GM12891 (cell line): ENCODE measurements around the gene C10orf67.

Experiments
- DNase-seq: peaks from one replicate; pipeline ENCODE4 v3.0.0; 2011; ENCODE audit warnings: low spot score; ENCODE audit not compliant: insufficient read length
- FAIRE-seq: peaks from 2 replicates; lab custom pipeline; 2011; peaks lifted over from hg19 to GRCh38; lab: Jason Lieb, UNC
- PAX5 ChIP-seq: IDR thresholded peaks from 2 replicates; pipeline ENCODE4 v1.6.1; 2011; ENCODE audit warnings: low read length, moderate library complexity, mild to moderate bottlenecking; ENCODE audit not compliant: insufficient read depth, severe bottlenecking
- POLR2A ChIP-seq: IDR thresholded peaks from 2 replicates; pipeline ENCODE4 v1.6.1; 2011; ENCODE audit warnings: low read depth, low read length, control low read depth
- POLR2AphosphoS5 ChIP-seq: IDR thresholded peaks from 2 replicates; pipeline ENCODE4 v1.6.1; 2011; ENCODE audit warnings: low read depth, low read length, control low read depth
- POU2F2 ChIP-seq: IDR thresholded peaks from 2 replicates; pipeline ENCODE4 v1.6.1; 2011; ENCODE audit warnings: low read depth, mild to moderate bottlenecking, control low read depth, low read length, moderate library complexity
- SPI1 ChIP-seq: IDR thresholded peaks from 2 replicates; pipeline ENCODE4 v1.6.1; 2011; ENCODE audit warnings: low read depth, low read length, control low read depth
- TAF1 ChIP-seq: IDR thresholded peaks from 2 replicates; pipeline ENCODE4 v1.6.1; 2011; ENCODE audit warnings: low read depth, low read length, control low read depth

The C10orf67 gene

DNA sequence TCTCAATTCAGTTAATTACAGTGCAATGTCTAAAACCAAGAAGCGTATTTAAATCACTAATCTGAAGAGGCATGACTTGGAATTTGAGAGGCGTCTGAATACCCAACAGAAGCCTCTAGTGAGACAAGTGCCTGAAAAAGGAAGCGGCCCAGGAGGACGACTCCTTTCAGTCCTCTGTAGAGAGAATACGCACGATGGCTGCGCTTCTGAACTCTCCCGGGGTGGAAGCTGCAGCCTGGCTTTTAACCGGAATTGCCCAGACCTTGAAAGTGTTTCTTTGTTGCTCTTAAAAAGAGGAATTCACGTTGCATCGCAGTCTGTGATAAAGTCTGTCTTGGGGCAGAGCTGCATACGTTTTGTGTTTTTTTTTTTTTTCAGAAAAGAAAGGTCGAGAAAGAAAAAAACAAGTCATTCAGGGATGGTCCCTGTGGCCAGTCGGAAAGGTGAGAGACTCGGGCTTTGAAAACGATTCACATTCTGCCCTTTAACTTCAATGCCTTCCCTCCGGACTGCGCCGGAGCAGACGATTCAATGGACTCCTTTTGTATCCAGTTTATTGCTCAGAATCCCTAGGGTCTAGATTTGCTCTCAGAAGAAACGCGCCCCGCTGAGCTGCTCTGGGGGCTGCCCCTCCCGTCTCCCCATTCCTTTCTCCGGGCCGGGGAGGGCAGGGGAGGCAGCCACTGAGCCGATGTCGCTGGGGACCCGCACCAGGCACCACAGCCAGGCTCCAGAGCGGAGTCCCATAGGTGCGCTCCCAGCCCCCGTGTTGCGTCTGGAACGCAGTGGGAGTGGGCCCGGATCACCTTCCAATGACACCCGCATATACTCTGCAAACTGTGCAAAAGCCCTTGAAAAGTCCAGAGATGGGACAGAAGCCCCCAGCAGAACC, 153.5 kb downstream of the C10orf67 start:
- DNase-seq (no peak), FAIRE-seq (no peak)
- TF ChIP-seq SPI1 (no peak), POU2F2 (no peak), POLR2A (no peak), TAF1 (no peak), POLR2AphosphoS5 (no peak), PAX5 (no peak)

GRCh38 chr10:23189024-23189423, 155.6 kb downstream of the C10orf67 start:
- DNase-seq (no peak), FAIRE-seq (no peak)
- TF ChIP-seq POLR2A (no peak), POU2F2 (no peak), PAX5 (no peak), TAF1 (no peak), SPI1 (no peak), POLR2AphosphoS5 (no peak)

DNA sequence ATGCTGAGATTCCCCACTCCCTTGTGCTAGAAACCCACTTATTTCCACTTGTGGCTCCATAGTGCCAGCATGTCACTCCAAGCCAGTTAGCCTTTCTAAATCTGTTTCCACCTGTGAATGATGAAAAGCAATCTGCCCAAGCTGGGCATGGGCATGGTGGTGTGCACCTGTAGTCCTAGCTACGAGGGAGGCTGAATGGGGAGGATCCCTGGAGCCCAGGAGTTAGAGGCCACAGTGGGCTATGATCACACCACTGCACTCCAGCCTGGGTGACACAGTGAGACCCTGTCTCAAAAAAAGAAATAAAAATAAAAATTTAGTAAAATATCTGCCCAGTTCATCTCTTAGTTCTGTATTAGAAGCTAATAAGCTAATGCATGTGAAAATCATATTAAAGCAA, 157.4 kb downstream of the C10orf67 start:
- FAIRE-seq: no peak
- no peak for DNase-seq
- no peak for TF ChIP-seq POU2F2
- TF ChIP-seq POLR2AphosphoS5: no peak
- no peak for TF ChIP-seq POLR2A
- no peak for TF ChIP-seq SPI1
- no peak for TF ChIP-seq TAF1
- no peak for TF ChIP-seq PAX5

DNA sequence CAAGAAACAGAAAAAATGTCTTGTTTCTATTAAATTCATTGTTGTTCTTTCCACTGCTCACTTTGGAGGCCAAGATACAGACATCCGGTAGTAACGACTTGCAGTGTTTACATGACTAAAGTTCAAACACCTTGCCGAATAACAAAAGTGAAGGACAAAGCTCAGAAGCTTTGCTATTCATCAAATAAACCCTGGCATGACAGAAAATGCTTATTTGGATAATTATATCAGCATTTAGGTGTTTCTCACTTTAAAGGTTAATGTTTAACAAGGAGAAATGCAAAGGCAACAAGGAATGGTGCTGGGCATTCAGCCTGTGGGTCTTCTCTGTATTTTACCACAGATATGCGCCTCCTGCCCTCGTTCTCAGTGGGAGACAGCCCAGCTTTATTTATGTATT, 157.9 kb downstream of the C10orf67 start:
- no peak for DNase-seq
- TF ChIP-seq PAX5: no peak
- TF ChIP-seq POLR2A: no peak
- TF ChIP-seq POU2F2: no peak
- no peak for TF ChIP-seq POLR2AphosphoS5
- no peak for TF ChIP-seq TAF1
- TF ChIP-seq SPI1: no peak
- FAIRE-seq: no peak

GRCh38 chr10:23186178-23186577, 158.4 kb downstream of the C10orf67 start:
- DNase-seq (no peak), FAIRE-seq (no peak)
- TF ChIP-seq PAX5 (no peak), POU2F2 (no peak), TAF1 (no peak), POLR2AphosphoS5 (no peak), POLR2A (no peak), SPI1 (no peak)

- no peak for DNase-seq
These were observed 169.6 kb downstream of the C10orf67 start for GRCh38 chr10:23174977-23175512.

DNA sequence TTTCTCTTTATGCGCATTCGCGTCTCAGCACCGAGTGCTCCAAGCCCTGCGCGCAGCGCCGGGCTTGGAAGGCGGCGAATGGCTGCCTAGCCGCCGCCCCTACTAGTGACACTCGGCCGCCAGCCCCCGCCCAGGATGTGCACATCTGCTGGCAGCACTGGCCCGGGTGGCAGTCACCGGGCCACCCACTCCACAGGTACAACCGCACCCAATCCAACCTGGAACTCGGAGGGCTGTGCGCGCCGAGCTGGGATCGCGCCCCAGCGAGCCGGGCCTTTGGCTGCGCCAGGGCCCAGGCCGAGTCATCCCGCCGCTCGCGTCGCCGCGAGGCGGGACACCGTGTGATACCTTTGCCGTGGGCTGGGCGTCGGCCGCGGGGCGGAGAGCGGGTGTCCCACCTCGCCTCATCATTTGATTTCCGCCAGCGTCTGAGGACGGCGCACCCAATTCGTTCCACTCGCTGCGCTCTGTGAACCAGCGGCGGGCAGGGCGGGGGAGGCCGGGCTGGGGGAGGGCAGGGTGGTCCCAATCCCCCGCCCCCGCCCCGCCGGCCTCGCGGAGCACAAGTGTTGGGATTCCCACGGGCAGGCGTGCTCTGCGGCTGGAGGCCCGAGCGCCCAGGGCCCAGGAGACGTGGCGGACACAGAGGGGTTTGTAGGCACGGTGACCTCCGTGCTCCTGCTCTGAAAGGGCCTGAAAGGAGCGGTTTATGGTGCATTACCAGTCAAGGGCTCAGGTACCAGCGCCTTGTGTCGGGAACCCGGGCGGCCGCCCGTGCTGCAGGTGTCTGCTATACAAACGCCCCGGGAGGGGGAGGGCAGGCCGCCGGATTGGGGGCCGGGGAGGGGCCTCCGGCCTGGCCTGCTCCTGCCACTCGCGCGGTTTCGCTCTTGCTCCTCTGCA, 170.3 kb downstream of the C10orf67 start:
- no peak for DNase-seq
- FAIRE-seq: no peak
- TF ChIP-seq POU2F2 (no peak), PAX5 (no peak), POLR2AphosphoS5 (no peak)

More at GRCh38 chr10:23174977-23175512, 169.6 kb downstream of the C10orf67 start:
- FAIRE-seq: no peak
- no peak for TF ChIP-seq POLR2A
- no peak for TF ChIP-seq TAF1
- no peak for TF ChIP-seq SPI1
- no peak for TF ChIP-seq PAX5
- TF ChIP-seq POU2F2: no peak
- TF ChIP-seq POLR2AphosphoS5: no peak

- no peak for FAIRE-seq
- no peak for TF ChIP-seq POU2F2
- no peak for DNase-seq
These were observed 171.2 kb downstream of the C10orf67 start for GRCh38 chr10:23173214-23174073.
